WTC11 (cell line): Measurements from ENCODE around the gene MRM3. TPM values are rescaled to one million over a fixed set of nuclear protein-coding genes. Genes with fewer than 3 reads are reported as not detected.

Experiments
- ATAC-seq: fragments of 200-7000 bp; cut with Tn5 transposase; 2 replicates; pipeline ENCODE4 v1.10.0; 2021; ENCODE audit warnings: mild to moderate bottlenecking, moderate library complexity
- CTCF ChIA-PET: fragments of 300-600 bp; sonication (Branson Sonifier 250); formaldehyde crosslinking; loops from one replicate; lab custom pipeline; 2021; ENCODE audit warnings: antibody characterized with exemption; lab: Charles Lee
- POLR2A ChIA-PET: fragments of 350-600 bp; sonication (Branson Sonifier 250); formaldehyde crosslinking; loops from one replicate; lab custom pipeline; 2021; ENCODE audit warnings: antibody characterized with exemption; lab: Charles Lee
- DNase-seq: peaks from one replicate; pipeline ENCODE4 v3.0.0; 2021; ENCODE audit warnings: low spot score
- H3K27ac Mint-ChIP-seq: 2 replicates; pipeline ENCODE4 v1.8.0; 2021; ENCODE audit warnings: mixed read lengths
- H3K27me3 Mint-ChIP-seq: 2 replicates; pipeline ENCODE4 v1.8.0; 2021; ENCODE audit warnings: low read depth, mild to moderate bottlenecking, moderate library complexity, mixed read lengths
- H3K36me3 Mint-ChIP-seq: 2 replicates; pipeline ENCODE4 v1.8.0; 2021; ENCODE audit warnings: mixed read lengths
- H3K4me1 Mint-ChIP-seq: 2 replicates; pipeline ENCODE4 v1.8.0; 2022; ENCODE audit warnings: mixed read lengths
- H3K4me3 Mint-ChIP-seq: 2 replicates; pipeline ENCODE4 v1.8.0; 2021; ENCODE audit warnings: mild to moderate bottlenecking, moderate library complexity, mixed read lengths
- H3K9me3 Mint-ChIP-seq: 2 replicates; pipeline ENCODE4 v1.8.0; 2021; ENCODE audit warnings: mixed read lengths
- ARID4B ChIP-seq: sonication (generic); formaldehyde crosslinking; IDR thresholded peaks from 2 replicates; pipeline ENCODE4 v1.8.0; 2023; ENCODE audit warnings: missing genetic modification reagents, mild to moderate bottlenecking, borderline replicate concordance
- ATF6 ChIP-seq: sonication (generic); formaldehyde crosslinking; IDR thresholded peaks from 2 replicates; pipeline ENCODE4 v1.8.1; 2023; ENCODE audit warnings: mild to moderate bottlenecking, missing genetic modification reagents
- CBFB ChIP-seq: sonication (generic); formaldehyde crosslinking; IDR thresholded peaks from 2 replicates; pipeline ENCODE4 v1.8.1; 2022; ENCODE audit warnings: mild to moderate bottlenecking, low read depth, missing genetic modification reagents
- CTCF ChIP-seq: fragments of 200-600 bp; IDR thresholded peaks from 2 replicates; pipeline ENCODE4 v1.8.0; 2022; ENCODE audit warnings: antibody characterized with exemption
- FOXK1 ChIP-seq: sonication (generic); formaldehyde crosslinking; IDR thresholded peaks from 2 replicates; pipeline ENCODE4 v1.8.0; 2022; ENCODE audit warnings: mild to moderate bottlenecking, moderate library complexity, missing genetic modification reagents
- GABPB1 ChIP-seq: sonication (generic); formaldehyde crosslinking; IDR thresholded peaks from 2 replicates; pipeline ENCODE4 v1.8.1; 2023; ENCODE audit warnings: mild to moderate bottlenecking, missing genetic modification reagents
- MXD4 ChIP-seq: fragments of 250-450 bp; sonication (Bioruptor Pico); IDR thresholded peaks from 2 replicates; pipeline ENCODE4 v1.8.0; 2021; ENCODE audit warnings: mild to moderate bottlenecking, moderate library complexity, borderline replicate concordance
- NR2C2 ChIP-seq: sonication (generic); formaldehyde crosslinking; IDR thresholded peaks from 2 replicates; pipeline ENCODE4 v1.8.0; 2022; ENCODE audit warnings: mild to moderate bottlenecking, missing genetic modification reagents
- TEAD4 ChIP-seq: sonication (generic); formaldehyde crosslinking; IDR thresholded peaks from 2 replicates; pipeline ENCODE4 v1.8.0; 2022; ENCODE audit warnings: mild to moderate bottlenecking, missing genetic modification reagents
- ZNF423 ChIP-seq: fragments of 250-450 bp; sonication (Bioruptor Pico); IDR thresholded peaks from 2 replicates; pipeline ENCODE4 v2.1.2; 2022; ENCODE audit warnings: mild to moderate bottlenecking, moderate library complexity
- ZNF512 ChIP-seq: sonication (generic); formaldehyde crosslinking; IDR thresholded peaks from 2 replicates; pipeline ENCODE4 v1.8.1; 2022; ENCODE audit warnings: missing genetic modification reagents, borderline replicate concordance
- total RNA-seq: library from RNA; stranded (reverse); gene quantifications from 3 replicates; pipeline ENCODE4 v1.2.3, GENCODE V29; 2021

MRM3 gene
- total RNA-seq, 1 experiment from 2014 or later = 25.0 TPM

- TF ChIP-seq ZNF512 (CRISPR knock-in tag) (no peak), ATF6 (CRISPR knock-in tag) (no peak), GABPB1 (CRISPR knock-in tag) (no peak), ARID4B (CRISPR knock-in tag) (no peak), CTCF (no peak), CBFB (CRISPR knock-in tag) (no peak), MXD4 (CRISPR knock-in tag) (no peak), ZNF423 (CRISPR knock-in tag) (no peak), TEAD4 (CRISPR knock-in tag) (no peak)
- no peak overlapping the region for H3K27ac Mint-ChIP-seq
- ChIA-PET CTCF (interaction anchor here (0.7 to 10.3 kb wide), 13 partner anchors 8 to 261 kb away, joined by 3 to 190 read pairs (median 5); partner anchors contain the start of genes NXN and TIMM22), POLR2A (interaction anchor here (1.2 to 1.9 kb wide), 3 partner anchors 183 to 201 kb away, joined by 3 to 14 read pairs (median 4); partner anchors contain the start of genes NXN and TIMM22)
- H3K27me3 Mint-ChIP-seq = no peaks in the 10 kb centered on the region
- peaks cover 27% of the 10 kb centered on the region for H3K36me3 Mint-ChIP-seq
- no peak overlapping the region for H3K4me3 Mint-ChIP-seq
- ATAC-seq (no peak), DNase-seq (no peak)
- H3K9me3 Mint-ChIP-seq = no peaks in the 10 kb centered on the region
- H3K4me1 Mint-ChIP-seq = peaks cover 10% of the 10 kb centered on the region
Measured at GRCh38 chr17:795721-796120, 13.6 kb downstream of the MRM3 start.

GRCh38 chr17:796609-797008, 14.5 kb downstream of the MRM3 start:
- no peaks in the 10 kb centered on the region for H3K27me3 Mint-ChIP-seq
- TF ChIP-seq FOXK1 (CRISPR knock-in tag) (no peak), NR2C2 (CRISPR knock-in tag) (no peak)
- TF ChIP-seq, all 79 proteins: peak for 0
- H3K4me1 Mint-ChIP-seq = peaks cover 10% of the 10 kb centered on the region
- DNase-seq = no peak
- no peak for ATAC-seq
- ChIA-PET CTCF (interaction anchor here (6.6 to 10.3 kb wide), 2 partner anchors 184 to 200 kb away, joined by 53 to 190 read pairs; partner anchors contain the start of genes NXN and TIMM22), POLR2A (interaction anchor here (1.2 kb wide), 1 partner anchor 184 kb away, joined by 5 read pairs; no protein-coding TSS in a partner anchor)
- H3K36me3 Mint-ChIP-seq = peaks cover 19% of the 10 kb centered on the region
- H3K4me3 Mint-ChIP-seq = no peak overlapping the region
- H3K9me3 Mint-ChIP-seq = no peaks in the 10 kb centered on the region
- H3K27ac Mint-ChIP-seq = peak overlapping the region; percentile 77
